ENCODE measurements around the gene FKBP1A.

The FKBP1A gene

GRCh38 chr20:1378735-1379125, 14.1 kb downstream of the FKBP1A start:
- TF ChIP-seq CTCF (conservative IDR thresholded peaks at IDR 0.05; ENCODE audit: low read depth, low read length), result no peak
- no peak overlapping the region for H3K4me3 ChIP-seq (ENCODE audit: low read length)
- DNase-seq (ENCODE audit: low read depth), result no peak

- DNase-seq (ENCODE audit: low read depth), result no peak
- no peak overlapping the region for H3K4me3 ChIP-seq (ENCODE audit: low read length)
- TF ChIP-seq CTCF (conservative IDR thresholded peaks at IDR 0.05; ENCODE audit: low read depth, low read length), result no peak
Observed at GRCh38 chr20:1377984-1378734, 14.7 kb downstream of the FKBP1A start.

- H3K4me3 ChIP-seq (ENCODE audit: low read length), result no peak overlapping the region
- no peak for DNase-seq (ENCODE audit: low read depth)
- TF ChIP-seq CTCF (conservative IDR thresholded peaks at IDR 0.05; ENCODE audit: low read depth, low read length), result no peak
Observed at GRCh38 chr20:1377341-1377871, 15.4 kb downstream of the FKBP1A start.

GRCh38 chr20:1376408-1377270, 16.2 kb downstream of the FKBP1A start:
- H3K4me3 ChIP-seq (ENCODE audit: low read length), result no peak overlapping the region
- DNase-seq (ENCODE audit: low read depth), result no peak

GRCh38 chr20:1376007-1376406, 16.8 kb downstream of the FKBP1A start:
- H3K4me3 ChIP-seq (ENCODE audit: low read length), result no peak overlapping the region
- TF ChIP-seq CTCF (conservative IDR thresholded peaks at IDR 0.05; ENCODE audit: low read depth, low read length), result no peak
- DNase-seq (ENCODE audit: low read depth), result no peak

More at GRCh38 chr20:1376408-1377270, 16.2 kb downstream of the FKBP1A start:
- TF ChIP-seq CTCF (conservative IDR thresholded peaks at IDR 0.05; ENCODE audit: low read depth, low read length), result no peak

- H3K4me3 ChIP-seq (ENCODE audit: low read length), result no peak overlapping the region
- no peak for DNase-seq (ENCODE audit: low read depth)
- TF ChIP-seq CTCF (conservative IDR thresholded peaks at IDR 0.05; ENCODE audit: low read depth, low read length), result no peak
Observed at GRCh38 chr20:1375515-1375914, 17.3 kb downstream of the FKBP1A start.

Data from retinal pigment epithelial cell (primary cell).